HFFc6 (cell line): ENCODE data around the gene HK3. TPM values are rescaled to one million over a fixed set of nuclear protein-coding genes. Genes with fewer than 3 reads are reported as not detected.

Experiments used
- DNase-seq: peaks from one replicate; pipeline ENCODE4 v3.0.0-alpha.2; 2018
- H3K27ac Mint-ChIP-seq: 2 replicates; pipeline ENCODE4 v1.8.0; 2020; ENCODE audit warnings: mild to moderate bottlenecking, mixed read lengths
- H3K27me3 Mint-ChIP-seq: 2 replicates; pipeline ENCODE4 v1.8.0; 2021; ENCODE audit warnings: mild to moderate bottlenecking, moderate library complexity, mixed read lengths; ENCODE audit not compliant: insufficient read depth
- H3K36me3 Mint-ChIP-seq: 2 replicates; pipeline ENCODE4 v1.8.0; 2021; ENCODE audit warnings: low read depth, mixed read lengths
- H3K4me1 Mint-ChIP-seq: 2 replicates; pipeline ENCODE4 v1.8.0; 2020; ENCODE audit warnings: low read depth, mixed read lengths
- H3K4me3 Mint-ChIP-seq: 2 replicates; pipeline ENCODE4 v1.8.0; 2020; ENCODE audit warnings: mild to moderate bottlenecking, moderate library complexity, mixed read lengths
- H3K9me3 Mint-ChIP-seq: 2 replicates; pipeline ENCODE4 v1.8.0; 2020; ENCODE audit warnings: mild to moderate bottlenecking, mixed read lengths
- total RNA-seq, 6 experiments: library from RNA; stranded (reverse); fragmentation: NEBNext Ultra II Directional; extraction: Animal tissue kit (Norgen Biotek cat#: 25700); gene quantifications; 2 replicates in 1 of 6; 3 replicates in 5 of 6; pipeline ENCODE4 v1.2.3, GENCODE V29; 2021
- TF ChIP-seq, protein P1 (sequence below): fragments of 200-600 bp; sonication (generic); IDR thresholded peaks from 2 replicates; pipeline ENCODE4 v1.5.0; 2021; ENCODE audit warnings: antibody characterized with exemption, mild to moderate bottlenecking

HK3 gene
- total RNA-seq, 6 experiments from 2014 or later: not detected

DNA sequence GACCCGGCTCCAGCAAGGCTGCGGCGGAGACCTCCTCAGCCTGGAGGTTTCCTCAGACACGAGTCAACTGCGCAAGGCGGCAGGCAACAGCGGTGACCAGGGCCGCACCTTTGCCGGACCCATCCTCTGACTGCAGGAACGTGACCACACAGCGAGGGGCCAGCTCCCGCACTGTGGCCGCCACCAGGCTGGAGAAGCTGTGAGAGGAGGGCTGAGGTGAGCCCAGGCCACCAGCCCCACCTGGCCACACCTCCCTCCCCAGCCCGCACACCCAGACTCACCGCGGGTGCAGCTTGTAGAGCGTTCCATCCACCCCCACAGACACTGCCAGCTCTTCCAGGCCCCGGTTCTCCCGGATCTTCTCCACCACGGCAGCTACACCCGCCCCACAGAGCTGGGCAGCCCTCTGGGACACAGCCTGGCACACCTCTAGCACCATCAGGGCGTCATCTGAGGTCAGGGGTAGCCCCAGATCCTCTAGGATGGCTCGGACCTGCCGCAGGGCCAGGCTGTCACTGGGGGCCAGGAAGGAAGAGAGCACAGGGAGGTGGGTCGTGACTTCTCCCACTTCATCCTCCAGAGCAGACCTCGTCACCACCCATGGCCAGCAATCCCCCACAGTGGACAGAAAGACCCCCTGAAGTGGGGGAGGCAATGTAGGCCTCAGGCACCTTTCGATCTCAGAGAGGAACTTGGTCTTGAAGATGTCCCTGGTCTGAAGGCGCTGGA lies 18.0 kb downstream of the HK3 start:
- peaks cover 52% of the 10 kb centered on the region for H3K27me3 Mint-ChIP-seq
- H3K4me3 Mint-ChIP-seq: no peak overlapping the region
- no peak overlapping the region for H3K27ac Mint-ChIP-seq
- TF ChIP-seq, protein P1, sequence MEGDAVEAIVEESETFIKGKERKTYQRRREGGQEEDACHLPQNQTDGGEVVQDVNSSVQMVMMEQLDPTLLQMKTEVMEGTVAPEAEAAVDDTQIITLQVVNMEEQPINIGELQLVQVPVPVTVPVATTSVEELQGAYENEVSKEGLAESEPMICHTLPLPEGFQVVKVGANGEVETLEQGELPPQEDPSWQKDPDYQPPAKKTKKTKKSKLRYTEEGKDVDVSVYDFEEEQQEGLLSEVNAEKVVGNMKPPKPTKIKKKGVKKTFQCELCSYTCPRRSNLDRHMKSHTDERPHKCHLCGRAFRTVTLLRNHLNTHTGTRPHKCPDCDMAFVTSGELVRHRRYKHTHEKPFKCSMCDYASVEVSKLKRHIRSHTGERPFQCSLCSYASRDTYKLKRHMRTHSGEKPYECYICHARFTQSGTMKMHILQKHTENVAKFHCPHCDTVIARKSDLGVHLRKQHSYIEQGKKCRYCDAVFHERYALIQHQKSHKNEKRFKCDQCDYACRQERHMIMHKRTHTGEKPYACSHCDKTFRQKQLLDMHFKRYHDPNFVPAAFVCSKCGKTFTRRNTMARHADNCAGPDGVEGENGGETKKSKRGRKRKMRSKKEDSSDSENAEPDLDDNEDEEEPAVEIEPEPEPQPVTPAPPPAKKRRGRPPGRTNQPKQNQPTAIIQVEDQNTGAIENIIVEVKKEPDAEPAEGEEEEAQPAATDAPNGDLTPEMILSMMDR: no peak
- H3K9me3 Mint-ChIP-seq: no peaks in the 10 kb centered on the region
- H3K36me3 Mint-ChIP-seq: no peaks in the 10 kb centered on the region
- peaks cover 10% of the 10 kb centered on the region; the same call in 1 of the 2 replicates for H3K4me1 Mint-ChIP-seq
- DNase-seq: no peak

DNA sequence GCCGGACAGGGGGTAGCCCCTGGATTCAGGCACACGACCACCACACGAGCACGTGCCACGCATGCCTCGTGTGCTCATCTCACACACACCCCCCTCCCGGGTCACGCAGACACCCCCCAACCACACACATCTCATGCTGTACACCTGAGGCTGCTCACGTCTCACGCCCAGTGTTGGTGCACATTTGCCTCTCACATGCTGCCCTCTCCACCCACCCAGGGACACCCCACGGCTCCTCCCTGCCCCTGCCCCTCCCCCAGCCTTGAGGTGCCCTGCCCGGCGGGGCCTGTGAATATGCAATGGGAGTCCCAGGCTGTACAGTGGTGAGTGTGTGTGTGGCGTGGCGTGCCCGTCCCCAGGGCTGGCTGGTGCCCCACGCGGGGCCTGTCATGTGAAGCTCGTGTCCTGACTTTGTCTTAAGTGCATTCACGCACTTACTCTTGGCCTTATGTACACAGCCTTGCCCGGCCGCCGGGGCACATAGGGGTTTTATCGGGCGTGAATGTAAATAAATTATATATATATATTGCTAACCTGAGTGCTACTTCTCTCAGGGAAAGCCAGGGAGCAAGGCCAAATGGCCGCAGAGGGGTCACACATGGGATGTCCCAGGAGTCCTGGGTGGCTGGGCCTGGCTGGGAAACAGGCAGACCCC lies 18.7 kb downstream of the HK3 start:
- Mint-ChIP-seq H3K4me1 (peaks cover 10% of the 10 kb centered on the region; the same call in 1 of the 2 replicates), H3K9me3 (no peaks in the 10 kb centered on the region), H3K36me3 (no peaks in the 10 kb centered on the region)

DNA sequence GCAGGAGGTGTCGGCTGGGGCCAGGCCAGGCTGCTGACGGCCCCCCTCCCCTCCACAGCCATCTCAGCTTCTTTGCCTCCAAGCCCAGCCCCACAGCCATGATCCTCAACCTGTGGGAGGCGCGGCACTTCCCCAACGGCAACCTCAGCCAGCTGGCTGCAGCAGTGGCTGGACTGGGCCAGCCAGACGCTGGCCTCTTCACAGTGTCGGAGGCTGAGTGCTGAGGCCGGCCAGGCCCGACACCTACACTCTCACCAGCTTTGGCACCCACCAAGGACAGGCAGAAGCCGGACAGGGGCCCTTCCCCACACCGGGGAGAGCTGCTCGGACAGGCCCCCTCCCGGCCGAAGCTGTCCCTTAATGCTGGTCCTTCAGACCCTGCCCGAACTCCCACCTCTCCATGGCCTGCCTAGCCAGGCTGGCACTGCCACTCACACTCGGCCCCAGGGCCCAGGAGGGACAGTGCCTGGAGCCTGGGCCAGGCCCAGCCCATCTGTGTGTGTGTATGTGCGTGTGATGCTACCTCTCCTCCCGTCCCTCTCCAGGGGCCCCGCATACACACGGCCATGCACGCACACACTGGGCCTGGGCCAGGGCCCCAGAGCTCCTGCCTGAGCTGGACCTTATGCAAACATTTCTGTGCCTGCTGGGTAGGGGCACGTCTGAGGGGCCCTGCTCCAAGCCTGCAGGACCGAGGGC lies 19.3 kb downstream of the HK3 start:
- no peak overlapping the region for H3K4me3 Mint-ChIP-seq
- DNase-seq: no peak
- TF ChIP-seq, protein P1: no peak
- H3K9me3 Mint-ChIP-seq: no peaks in the 10 kb centered on the region
- peaks cover 59% of the 10 kb centered on the region for H3K27me3 Mint-ChIP-seq
- no peaks in the 10 kb centered on the region for H3K36me3 Mint-ChIP-seq
- H3K27ac Mint-ChIP-seq: no peak overlapping the region
- peaks cover 10% of the 10 kb centered on the region; the same call in 1 of the 2 replicates for H3K4me1 Mint-ChIP-seq

More for the DNA sequence above, 18.7 kb downstream of the HK3 start:
- H3K27ac Mint-ChIP-seq: no peak overlapping the region
- H3K27me3 Mint-ChIP-seq: peaks cover 55% of the 10 kb centered on the region
- TF ChIP-seq, protein P1: no peak
- H3K4me3 Mint-ChIP-seq: no peak overlapping the region
- DNase-seq: no peak

DNA sequence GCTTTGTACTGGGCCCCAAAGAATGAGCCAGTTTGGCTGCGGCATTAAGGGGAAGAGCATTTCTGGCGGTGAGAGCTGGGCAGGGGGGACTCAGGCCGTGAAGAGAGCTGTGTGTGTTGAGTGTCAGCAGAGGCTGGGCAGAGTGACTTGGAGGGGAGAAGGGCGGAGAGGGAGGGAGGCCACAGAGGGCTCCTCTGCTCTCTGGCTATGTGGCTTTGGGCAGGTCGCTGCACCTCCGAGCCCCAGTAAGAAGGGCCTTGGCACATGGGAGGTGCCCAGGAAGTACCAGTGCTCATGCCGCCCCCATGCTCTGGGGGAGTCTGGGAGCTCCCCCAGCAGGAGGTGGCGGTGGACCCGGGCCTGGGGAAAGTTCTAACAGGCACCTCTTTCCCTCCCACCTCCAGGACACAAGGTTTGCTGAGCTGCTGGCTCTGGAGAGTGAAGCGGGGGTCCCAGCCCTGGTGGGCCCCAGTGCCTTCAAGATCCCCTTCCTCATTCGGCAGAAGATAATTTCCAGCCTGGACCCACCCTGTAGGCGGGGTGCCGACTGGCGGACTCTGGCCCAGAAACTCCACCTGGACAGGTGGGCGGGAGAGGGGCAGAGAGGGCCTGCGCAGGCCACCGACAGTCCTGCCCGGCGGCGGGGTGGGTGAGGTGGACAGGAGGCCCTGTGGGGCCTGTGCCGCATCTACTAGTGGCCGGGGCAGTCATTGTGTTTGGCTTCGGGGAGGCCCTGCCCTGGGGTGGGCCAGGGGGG lies 20.1 kb downstream of the HK3 start:
- Mint-ChIP-seq H3K27ac (no peak overlapping the region), H3K9me3 (no peaks in the 10 kb centered on the region), H3K36me3 (no peaks in the 10 kb centered on the region), H3K4me3 (no peak overlapping the region), H3K4me1 (peaks cover 10% of the 10 kb centered on the region; the same call in 1 of the 2 replicates), H3K27me3 (peaks cover 58% of the 10 kb centered on the region)
- no peak for DNase-seq
- TF ChIP-seq, protein P1: no peak

DNA sequence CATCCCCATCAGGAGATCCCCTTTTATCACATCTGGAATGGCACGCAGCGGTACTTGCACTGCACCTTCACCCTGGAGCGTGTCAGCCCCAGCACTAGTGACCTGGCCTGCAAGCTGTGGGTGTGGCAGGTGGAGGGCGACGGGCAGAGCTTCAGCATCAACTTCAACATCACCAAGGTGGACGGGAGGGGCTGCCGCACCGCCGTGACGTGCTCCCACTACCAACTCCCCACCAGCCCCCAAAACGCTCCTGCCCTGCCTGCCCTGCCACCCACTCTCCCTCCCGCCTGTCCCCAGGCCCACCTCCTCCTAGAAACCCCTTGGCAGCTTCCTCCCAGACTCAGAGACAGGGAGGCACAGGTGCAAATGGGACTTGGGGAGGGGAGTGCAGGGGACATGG lies 20.7 kb downstream of the HK3 start:
- Mint-ChIP-seq H3K27me3 (peaks cover 58% of the 10 kb centered on the region), H3K27ac (no peak overlapping the region), H3K4me3 (no peak overlapping the region), H3K9me3 (no peaks in the 10 kb centered on the region), H3K36me3 (no peaks in the 10 kb centered on the region), H3K4me1 (peaks cover 10% of the 10 kb centered on the region; the same call in 1 of the 2 replicates)
- no peak for DNase-seq
- TF ChIP-seq, protein P1: no peak
